Osteoblast (primary cell): ENCODE measurements around the gene PDLIM5. TPM values are rescaled to one million over a fixed set of nuclear protein-coding genes. Genes with fewer than 3 reads are reported as not detected.
A peak's percentile ranks its signal among the peaks of the same experiment; 100 is the strongest.

Experiments
- DNase-seq: peaks from one replicate; pipeline ENCODE4 v3.0.0; 2011; ENCODE audit warnings: low spot score, mixed read lengths; ENCODE audit not compliant: insufficient read length; ENCODE audit errors: missing footprints
- H2AFZ ChIP-seq: 2 replicates; pipeline ENCODE4 v1.6.0; 2011; ENCODE audit warnings: mild to moderate bottlenecking, low read length
- H3K27ac ChIP-seq: 2 replicates; pipeline ENCODE4 v1.5.1; 2011; ENCODE audit warnings: mild to moderate bottlenecking, low read depth, low read length, moderate library complexity
- H3K27me3 ChIP-seq: 2 replicates; pipeline ENCODE4 v1.6.0; 2012; ENCODE audit warnings: mild to moderate bottlenecking, control low read depth, inconsistent platforms, low read length, moderate library complexity; ENCODE audit not compliant: insufficient read depth
- H3K36me3 ChIP-seq: 2 replicates; pipeline ENCODE4 v1.5.1; 2011; ENCODE audit warnings: mild to moderate bottlenecking, low read length, control low read depth, moderate library complexity; ENCODE audit not compliant: insufficient read depth
- H3K4me1 ChIP-seq: 2 replicates; pipeline ENCODE4 v1.5.1; 2011; ENCODE audit warnings: mild to moderate bottlenecking, low read length, control low read depth, moderate library complexity; ENCODE audit not compliant: insufficient read depth
- H3K4me2 ChIP-seq: 2 replicates; pipeline ENCODE4 v1.6.0; 2011; ENCODE audit warnings: mild to moderate bottlenecking, low read length; ENCODE audit not compliant: insufficient read depth
- H3K4me3 ChIP-seq: fragments of 200-600 bp; sonication (generic); 3 replicates; pipeline ENCODE4 v1.5.1; 2012; ENCODE audit warnings: mild to moderate bottlenecking, low read length, inconsistent platforms; ENCODE audit not compliant: insufficient read depth
- H3K79me2 ChIP-seq: 2 replicates; pipeline ENCODE4 v1.6.0; 2012; ENCODE audit warnings: mild to moderate bottlenecking, low read length, control low read depth, inconsistent platforms; ENCODE audit not compliant: insufficient read depth
- H3K9me3 ChIP-seq: 2 replicates; pipeline ENCODE4 v1.5.1; 2011; ENCODE audit warnings: low read depth, low read length, control low read depth
- H4K20me1 ChIP-seq: 2 replicates; pipeline ENCODE4 v1.6.0; 2012; ENCODE audit warnings: mild to moderate bottlenecking, low read length, control low read depth; ENCODE audit not compliant: insufficient read depth
- total RNA-seq: library from RNA; depleted of rRNA; stranded (reverse); fragments of >200 nt; gene quantifications from 2 replicates; pipeline ENCODE4 v1.2.3, GENCODE V29; 2012
- TF ChIP-seq, protein P1 (sequence below): IDR thresholded peaks from 2 replicates; pipeline ENCODE4 v1.5.1; 2011; ENCODE audit warnings: mild to moderate bottlenecking, low read depth, low read length, moderate library complexity; ENCODE audit errors: extremely low read depth

The PDLIM5 gene
- total RNA-seq, 1 donor, result 312 TPM

DNA sequence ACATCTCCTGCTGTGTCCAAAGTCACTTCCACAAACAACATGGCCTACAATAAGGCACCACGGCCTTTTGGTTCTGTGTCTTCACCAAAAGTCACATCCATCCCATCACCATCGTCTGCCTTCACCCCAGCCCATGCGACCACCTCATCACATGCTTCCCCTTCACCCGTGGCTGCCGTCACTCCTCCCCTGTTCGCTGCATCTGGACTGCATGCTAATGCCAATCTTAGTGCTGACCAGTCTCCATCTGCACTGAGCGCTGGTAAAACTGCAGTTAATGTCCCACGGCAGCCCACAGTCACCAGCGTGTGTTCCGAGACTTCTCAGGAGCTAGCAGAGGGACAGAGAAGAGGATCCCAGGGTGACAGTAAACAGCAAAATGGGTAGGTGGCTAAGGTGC is 123.9 kb downstream of the PDLIM5 start:
- H3K4me3 ChIP-seq, result no peak overlapping the region
- H3K27ac ChIP-seq, result peak overlapping the region; percentile 5
- TF ChIP-seq, protein P1, sequence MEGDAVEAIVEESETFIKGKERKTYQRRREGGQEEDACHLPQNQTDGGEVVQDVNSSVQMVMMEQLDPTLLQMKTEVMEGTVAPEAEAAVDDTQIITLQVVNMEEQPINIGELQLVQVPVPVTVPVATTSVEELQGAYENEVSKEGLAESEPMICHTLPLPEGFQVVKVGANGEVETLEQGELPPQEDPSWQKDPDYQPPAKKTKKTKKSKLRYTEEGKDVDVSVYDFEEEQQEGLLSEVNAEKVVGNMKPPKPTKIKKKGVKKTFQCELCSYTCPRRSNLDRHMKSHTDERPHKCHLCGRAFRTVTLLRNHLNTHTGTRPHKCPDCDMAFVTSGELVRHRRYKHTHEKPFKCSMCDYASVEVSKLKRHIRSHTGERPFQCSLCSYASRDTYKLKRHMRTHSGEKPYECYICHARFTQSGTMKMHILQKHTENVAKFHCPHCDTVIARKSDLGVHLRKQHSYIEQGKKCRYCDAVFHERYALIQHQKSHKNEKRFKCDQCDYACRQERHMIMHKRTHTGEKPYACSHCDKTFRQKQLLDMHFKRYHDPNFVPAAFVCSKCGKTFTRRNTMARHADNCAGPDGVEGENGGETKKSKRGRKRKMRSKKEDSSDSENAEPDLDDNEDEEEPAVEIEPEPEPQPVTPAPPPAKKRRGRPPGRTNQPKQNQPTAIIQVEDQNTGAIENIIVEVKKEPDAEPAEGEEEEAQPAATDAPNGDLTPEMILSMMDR, result no peak
- no peaks in the 10 kb centered on the region for H3K27me3 ChIP-seq
- H3K9me3 ChIP-seq, result no peaks in the 10 kb centered on the region
- H3K79me2 ChIP-seq, result peaks cover 70% of the 10 kb centered on the region
- H3K4me2 ChIP-seq, result no peak overlapping the region
- H3K36me3 ChIP-seq, result peaks cover 19% of the 10 kb centered on the region
- H4K20me1 ChIP-seq, result no peaks in the 10 kb centered on the region
- DNase-seq, result no peak
- peaks cover 60% of the 10 kb centered on the region for H3K4me1 ChIP-seq
- no peak overlapping the region for H2AFZ ChIP-seq

DNA sequence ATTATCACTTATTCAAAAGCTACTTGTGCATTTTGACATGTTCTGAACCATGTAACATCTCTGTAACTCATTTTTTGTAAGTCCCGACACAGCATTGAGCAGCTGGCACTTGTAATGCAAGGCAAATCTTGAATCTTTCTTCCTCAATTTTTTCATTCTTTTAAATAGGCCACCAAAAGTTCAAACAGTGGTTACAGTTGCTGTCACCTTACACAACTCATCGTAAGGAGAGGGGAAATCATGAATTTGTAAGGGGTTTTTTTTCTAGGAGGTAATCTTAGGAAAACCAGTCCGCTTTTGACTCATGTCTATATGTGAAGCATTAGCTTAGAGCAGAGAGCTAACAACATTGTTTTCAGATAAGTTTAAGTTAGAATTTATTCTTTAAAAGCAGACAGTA is 124.5 kb downstream of the PDLIM5 start:
- H3K4me1 ChIP-seq, result peaks cover 65% of the 10 kb centered on the region
- H3K36me3 ChIP-seq, result peaks cover 19% of the 10 kb centered on the region
- H3K79me2 ChIP-seq, result peaks cover 68% of the 10 kb centered on the region
- H3K4me3 ChIP-seq, result no peak overlapping the region
- TF ChIP-seq, protein P1, result no peak
- no peak for DNase-seq
- H3K4me2 ChIP-seq, result no peak overlapping the region
- no peaks in the 10 kb centered on the region for H4K20me1 ChIP-seq
- no peak overlapping the region for H2AFZ ChIP-seq
- H3K27me3 ChIP-seq, result no peaks in the 10 kb centered on the region
- no peaks in the 10 kb centered on the region for H3K9me3 ChIP-seq
- H3K27ac ChIP-seq, result peak overlapping the region; percentile 5

DNA sequence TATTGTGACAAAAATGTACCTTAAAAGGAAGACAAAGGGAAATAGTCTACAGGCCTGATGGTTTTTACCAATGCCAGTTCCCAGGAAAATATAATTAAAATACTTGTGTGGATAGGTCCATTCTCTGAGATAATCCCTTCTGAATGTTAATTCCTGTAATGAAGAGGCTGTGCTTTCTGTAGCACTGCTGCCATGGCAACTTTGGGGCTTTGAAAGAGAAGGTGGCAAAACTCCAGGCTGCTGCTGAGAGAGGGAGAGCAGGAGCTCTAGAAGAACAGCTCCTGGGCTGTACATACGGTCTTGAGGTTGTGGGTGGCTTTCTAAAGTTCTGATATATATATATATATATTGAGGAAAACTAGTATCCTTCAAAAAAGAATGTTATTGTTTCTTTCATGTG is 125.4 kb downstream of the PDLIM5 start:
- H2AFZ ChIP-seq, result no peak overlapping the region
- no peaks in the 10 kb centered on the region for H3K27me3 ChIP-seq
- peaks cover 19% of the 10 kb centered on the region for H3K36me3 ChIP-seq
- no peak for DNase-seq
- H3K4me1 ChIP-seq, result peaks cover 65% of the 10 kb centered on the region
- TF ChIP-seq, protein P1, result no peak
- H3K79me2 ChIP-seq, result peaks cover 62% of the 10 kb centered on the region
- no peaks in the 10 kb centered on the region for H3K9me3 ChIP-seq
- H4K20me1 ChIP-seq, result no peaks in the 10 kb centered on the region
- H3K4me3 ChIP-seq, result no peak overlapping the region
- peak overlapping the region; percentile 37 for H3K27ac ChIP-seq
- no peak overlapping the region for H3K4me2 ChIP-seq

DNA sequence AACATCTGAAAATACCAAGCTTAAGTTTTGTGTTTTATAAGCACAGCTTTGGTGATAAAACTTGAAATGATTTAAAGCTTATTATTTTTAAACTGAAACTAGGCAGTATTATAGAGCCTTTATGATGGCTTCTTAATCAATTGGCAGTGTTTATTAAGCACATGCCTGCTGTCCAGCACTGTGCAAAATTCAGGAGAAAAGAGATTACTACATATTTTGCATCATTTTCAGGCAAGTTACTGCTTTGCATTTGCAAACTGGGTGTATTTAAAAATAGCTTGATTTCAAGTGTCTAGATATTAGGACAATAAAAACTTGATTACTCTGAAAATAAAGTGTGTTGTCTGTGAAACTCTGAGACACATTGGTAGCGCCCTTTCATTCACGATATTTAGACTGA is 126.5 kb downstream of the PDLIM5 start:
- TF ChIP-seq, protein P1, result no peak
- Histone ChIP-seq H2AFZ (no peak overlapping the region), H3K36me3 (peaks cover 19% of the 10 kb centered on the region), H3K4me3 (no peak overlapping the region), H3K27me3 (no peaks in the 10 kb centered on the region), H4K20me1 (no peaks in the 10 kb centered on the region), H3K4me1 (peaks cover 68% of the 10 kb centered on the region), H3K27ac (peak overlapping the region; percentile 11), H3K4me2 (peak overlapping the region; percentile 33), H3K79me2 (peaks cover 54% of the 10 kb centered on the region), H3K9me3 (no peaks in the 10 kb centered on the region)
- DNase-seq, result no peak
